OCI-LY1 (cell line): ENCODE results near the gene GAS6.

Source experiments
- H2AFZ ChIP-seq: fragments of 200-600 bp; sonication (generic), shearing (Covaris generic); 2 replicates; pipeline ENCODE4 v1.6.0; 2014; ENCODE audit warnings: antibody characterized with exemption, mild to moderate bottlenecking, low read length
- H3F3A ChIP-seq: fragments of 200-600 bp; sonication (generic), shearing (Covaris generic); 2 replicates; pipeline ENCODE4 v1.6.0; 2014; ENCODE audit warnings: mild to moderate bottlenecking, antibody characterized with exemption, low read length, moderate library complexity; ENCODE audit not compliant: insufficient read depth
- H3K27ac ChIP-seq: fragments of 200-600 bp; sonication (generic); 2 replicates; pipeline ENCODE4 v1.5.1; 2014; ENCODE audit warnings: low read length, mixed run types, mild to moderate bottlenecking, low read depth; ENCODE audit not compliant: poor library complexity, severe bottlenecking
- H3K27me3 ChIP-seq: fragments of 200-600 bp; sonication (generic); 2 replicates; pipeline ENCODE4 v1.6.0; 2014; ENCODE audit warnings: antibody characterized with exemption, mild to moderate bottlenecking, low read length, moderate library complexity; ENCODE audit not compliant: insufficient read depth
- H3K36me3 ChIP-seq: fragments of 200-600 bp; sonication (generic); 2 replicates; pipeline ENCODE4 v1.6.1; 2014; ENCODE audit warnings: mild to moderate bottlenecking, antibody characterized with exemption, low read length, moderate library complexity, mixed read lengths; ENCODE audit not compliant: insufficient read depth
- H3K4me1 ChIP-seq: fragments of 200-600 bp; sonication (generic); 2 replicates; pipeline ENCODE4 v1.5.1; 2014; ENCODE audit warnings: mild to moderate bottlenecking, low read length, moderate library complexity; ENCODE audit not compliant: insufficient read depth, severe bottlenecking
- H3K4me2 ChIP-seq: fragments of 200-600 bp; sonication (generic), shearing (Covaris generic); 2 replicates; pipeline ENCODE4 v1.6.1; 2014; ENCODE audit warnings: low read length
- H3K4me3 ChIP-seq: fragments of 200-600 bp; sonication (generic); 2 replicates; pipeline ENCODE4 v1.5.1; 2014; ENCODE audit warnings: low read length, low read depth, mild to moderate bottlenecking, mixed read lengths; ENCODE audit not compliant: poor library complexity, severe bottlenecking
- H3K79me2 ChIP-seq: fragments of 200-600 bp; shearing (Covaris generic); 2 replicates; pipeline ENCODE4 v1.6.1; 2016; ENCODE audit warnings: mixed run types, low read length, mixed read lengths; ENCODE audit not compliant: insufficient read depth
- H3K9ac ChIP-seq: fragments of 200-600 bp; sonication (generic), shearing (Covaris generic); 2 replicates; pipeline ENCODE4 v1.6.1; 2014; ENCODE audit warnings: mild to moderate bottlenecking, low read length, mixed read lengths
- H3K9me2 ChIP-seq: fragments of 200-600 bp; sonication (generic), shearing (Covaris generic); 2 replicates; pipeline ENCODE4 v1.6.1; 2014; ENCODE audit warnings: low read depth, mild to moderate bottlenecking, low read length, mixed read lengths
- H3K9me3 ChIP-seq: fragments of 200-600 bp; shearing (Covaris generic); 2 replicates; pipeline ENCODE4 v1.6.1; 2014; ENCODE audit warnings: low read length, mixed read lengths
- H4K20me1 ChIP-seq: fragments of 200-600 bp; sonication (generic), shearing (Covaris generic); 2 replicates; pipeline ENCODE4 v1.6.0; 2016; ENCODE audit warnings: mild to moderate bottlenecking, low read length; ENCODE audit not compliant: insufficient read depth
- EZH2 ChIP-seq: fragments of 200-600 bp; sonication (generic), shearing (Covaris generic); IDR thresholded peaks from 2 replicates; pipeline ENCODE4 v1.8.0; 2017; ENCODE audit warnings: borderline replicate concordance, mixed run types, mild to moderate bottlenecking, antibody characterized with exemption, low read length, moderate library complexity, mixed read lengths
- TF ChIP-seq, protein P1 (sequence below): fragments of 200-600 bp; sonication (generic), shearing (Covaris generic); IDR thresholded peaks from 2 replicates; pipeline ENCODE4 v1.5.1; 2017; ENCODE audit warnings: mild to moderate bottlenecking, antibody characterized with exemption, low read length, moderate library complexity, mixed read lengths

GAS6 gene

DNA sequence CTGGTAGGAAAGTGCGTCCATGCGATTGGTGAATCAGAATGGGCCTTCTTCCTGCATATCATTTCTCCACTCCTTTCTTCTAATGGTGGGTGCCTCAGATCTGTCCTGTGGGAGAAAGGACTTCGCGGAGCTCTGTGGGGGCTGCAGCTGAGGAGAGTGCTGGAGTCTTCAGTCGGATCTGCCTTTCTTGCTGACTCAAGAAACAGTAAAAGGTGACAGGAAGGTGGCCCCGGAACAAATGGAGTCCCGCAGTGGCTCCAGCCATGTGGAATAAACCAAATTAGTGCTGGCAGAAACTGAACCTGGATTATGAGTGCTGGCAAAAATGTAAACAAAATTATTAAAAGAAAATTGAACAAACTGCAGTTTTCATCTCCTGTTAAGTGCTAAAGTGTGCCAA is 15.1 kb upstream of the GAS6 start:
- Histone ChIP-seq H2AFZ (no peak overlapping the region), H3K9ac (no peak overlapping the region), H3K79me2 (no peaks in the 10 kb centered on the region), H3K9me3 (no peaks in the 10 kb centered on the region), H3K9me2 (no peaks in the 10 kb centered on the region), H3F3A (no peaks in the 10 kb centered on the region), H3K4me3 (no peak overlapping the region), H3K4me1 (no peaks in the 10 kb centered on the region), H3K27me3 (peaks cover 21% of the 10 kb centered on the region), H3K27ac (no peak overlapping the region), H4K20me1 (no peaks in the 10 kb centered on the region), H3K36me3 (no peaks in the 10 kb centered on the region), H3K4me2 (no peak overlapping the region)
- TF ChIP-seq, protein P1, sequence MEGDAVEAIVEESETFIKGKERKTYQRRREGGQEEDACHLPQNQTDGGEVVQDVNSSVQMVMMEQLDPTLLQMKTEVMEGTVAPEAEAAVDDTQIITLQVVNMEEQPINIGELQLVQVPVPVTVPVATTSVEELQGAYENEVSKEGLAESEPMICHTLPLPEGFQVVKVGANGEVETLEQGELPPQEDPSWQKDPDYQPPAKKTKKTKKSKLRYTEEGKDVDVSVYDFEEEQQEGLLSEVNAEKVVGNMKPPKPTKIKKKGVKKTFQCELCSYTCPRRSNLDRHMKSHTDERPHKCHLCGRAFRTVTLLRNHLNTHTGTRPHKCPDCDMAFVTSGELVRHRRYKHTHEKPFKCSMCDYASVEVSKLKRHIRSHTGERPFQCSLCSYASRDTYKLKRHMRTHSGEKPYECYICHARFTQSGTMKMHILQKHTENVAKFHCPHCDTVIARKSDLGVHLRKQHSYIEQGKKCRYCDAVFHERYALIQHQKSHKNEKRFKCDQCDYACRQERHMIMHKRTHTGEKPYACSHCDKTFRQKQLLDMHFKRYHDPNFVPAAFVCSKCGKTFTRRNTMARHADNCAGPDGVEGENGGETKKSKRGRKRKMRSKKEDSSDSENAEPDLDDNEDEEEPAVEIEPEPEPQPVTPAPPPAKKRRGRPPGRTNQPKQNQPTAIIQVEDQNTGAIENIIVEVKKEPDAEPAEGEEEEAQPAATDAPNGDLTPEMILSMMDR = no peak
- no peak for TF ChIP-seq EZH2

DNA sequence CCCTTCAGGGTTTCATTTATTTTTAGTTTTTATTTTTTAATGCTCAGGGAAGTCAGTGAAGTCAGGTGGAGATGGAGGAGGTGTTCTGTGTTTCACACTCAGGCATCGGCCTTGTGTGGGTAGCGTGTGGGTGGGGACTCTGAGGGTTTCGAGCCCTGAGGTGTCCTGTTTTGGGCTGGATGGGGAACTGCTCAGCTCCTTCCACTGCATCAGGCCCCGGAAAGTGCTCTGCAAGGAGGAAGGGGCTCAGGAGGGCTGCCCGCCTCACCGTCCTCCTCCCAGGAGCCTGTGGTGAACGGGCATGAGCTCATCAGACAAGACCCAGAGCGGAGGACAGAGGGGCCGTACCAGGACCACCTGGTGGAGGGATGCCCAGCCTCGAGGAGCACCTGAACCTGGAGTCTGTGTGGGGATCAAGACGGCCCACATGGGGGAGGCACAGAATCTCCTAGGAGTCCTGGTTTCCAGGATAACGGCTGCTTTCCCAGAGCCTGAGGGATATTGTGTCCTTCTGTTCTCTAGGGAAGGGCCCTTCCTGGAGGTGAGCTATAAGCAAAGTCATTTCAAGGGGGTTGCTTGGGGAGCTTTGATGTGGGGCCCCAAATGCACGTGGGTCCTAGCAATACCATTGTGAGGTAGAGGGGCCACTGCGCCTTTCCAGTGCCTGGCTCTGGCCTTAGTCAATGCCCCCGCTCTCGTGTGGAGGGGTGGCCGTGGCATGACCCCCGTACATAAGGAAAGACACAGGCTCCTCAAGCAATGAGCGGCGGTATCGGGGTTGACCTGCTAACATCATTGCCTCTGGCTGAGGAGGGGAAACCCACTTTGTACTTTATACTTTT is 13.5 kb upstream of the GAS6 start:
- Histone ChIP-seq H3K9ac (no peak overlapping the region), H3K4me1 (no peaks in the 10 kb centered on the region), H3K9me2 (no peaks in the 10 kb centered on the region), H3K4me3 (no peak overlapping the region), H3K79me2 (no peaks in the 10 kb centered on the region), H3K27me3 (peaks cover 21% of the 10 kb centered on the region), H3F3A (no peaks in the 10 kb centered on the region), H3K9me3 (peaks cover 8% of the 10 kb centered on the region; the same call in 1 of the 2 replicates), H3K27ac (no peak overlapping the region), H2AFZ (no peak overlapping the region), H3K36me3 (no peaks in the 10 kb centered on the region), H3K4me2 (no peak overlapping the region), H4K20me1 (no peaks in the 10 kb centered on the region)
- TF ChIP-seq, protein P1 = no peak

DNA sequence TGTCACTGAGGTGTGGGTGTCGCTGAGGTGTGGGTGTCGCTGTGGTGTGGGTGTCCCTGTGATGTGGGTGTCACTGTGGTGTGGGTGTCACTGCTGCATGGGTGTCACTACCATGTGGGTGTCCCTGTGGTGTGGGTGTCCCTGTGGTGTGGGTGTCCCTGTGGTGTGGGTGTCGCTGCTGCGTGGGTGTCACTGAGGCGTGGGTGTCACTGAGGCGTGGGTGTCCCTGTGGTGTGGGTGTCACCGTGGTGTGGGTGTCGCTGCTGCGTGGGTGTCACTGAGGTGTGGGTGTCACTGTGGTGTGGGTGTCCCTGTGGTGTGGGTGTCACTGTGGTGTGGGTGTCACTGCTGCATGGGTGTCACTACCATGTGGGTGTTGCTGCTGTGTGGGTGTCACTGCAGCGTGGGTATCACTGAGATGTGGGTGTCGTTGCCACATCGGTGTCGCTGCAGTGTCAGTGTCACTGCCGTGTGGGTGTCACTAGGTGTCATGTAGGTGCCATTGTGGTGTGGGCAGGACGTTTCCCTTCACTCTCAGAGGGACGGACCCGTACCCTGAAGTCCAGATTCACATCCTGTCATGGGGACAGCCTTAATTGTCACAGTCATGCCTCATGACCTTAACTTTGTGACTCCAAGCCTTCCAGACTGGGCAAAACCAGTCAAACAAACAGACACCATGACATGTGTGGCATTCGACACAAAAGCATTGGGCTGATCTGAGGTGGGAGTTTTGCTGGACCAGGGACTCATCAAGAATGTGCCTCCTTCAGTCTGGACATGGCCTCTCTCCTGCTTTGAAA is 12.7 kb upstream of the GAS6 start:
- Histone ChIP-seq H3K9me3 (peaks cover 8% of the 10 kb centered on the region; the same call in 1 of the 2 replicates), H3K9me2 (no peaks in the 10 kb centered on the region), H2AFZ (no peak overlapping the region), H3K36me3 (no peaks in the 10 kb centered on the region), H3K4me3 (no peak overlapping the region), H3K4me1 (no peaks in the 10 kb centered on the region), H3K9ac (no peak overlapping the region), H3K79me2 (no peaks in the 10 kb centered on the region), H3K4me2 (no peak overlapping the region), H3K27ac (no peak overlapping the region), H3K27me3 (peaks cover 21% of the 10 kb centered on the region), H3F3A (no peaks in the 10 kb centered on the region), H4K20me1 (no peaks in the 10 kb centered on the region)
- TF ChIP-seq, protein P1 = no peak
- no peak for TF ChIP-seq EZH2
